Measurements from ENCODE around the gene FAM171A2. TPM values are rescaled to one million over a fixed set of nuclear protein-coding genes. Genes with fewer than 3 reads are reported as not detected.
"Not testable (repeated sequence)": the region's sequence is repeated elsewhere in the genome, so short reads cannot be mapped to it uniquely, and the experiment has no call there.

The FAM171A2 gene
- total RNA-seq, 2 experiments from 2014 or later = 0.14 to 0.19 TPM

- Mint-ChIP-seq H3K27me3 (peaks cover 24% of the 10 kb centered on the region), H3K4me1 (no peaks in the 10 kb centered on the region), H3K9me3 (no peaks in the 10 kb centered on the region), H3K4me3 (no peak overlapping the region), H3K27ac (no peak overlapping the region), H3K36me3 (no peaks in the 10 kb centered on the region)
- no peak for DNase-seq
Measured at GRCh38 chr17:44374306-44375195, 10.9 kb upstream of the FAM171A2 start.

- Mint-ChIP-seq H3K27me3 (peaks cover 34% of the 10 kb centered on the region), H3K36me3 (no peaks in the 10 kb centered on the region), H3K4me3 (no peak overlapping the region)
Measured at GRCh38 chr17:44372036-44372435, 8.4 kb upstream of the FAM171A2 start.

GRCh38 chr17:44369414-44370023 is 5.9 kb upstream of the FAM171A2 start:
- Mint-ChIP-seq H3K27me3 (peaks cover 48% of the 10 kb centered on the region), H3K4me3 (peak overlapping the region; percentile 47)
- DNase-seq = peak; percentile 28
- H3K36me3 Mint-ChIP-seq, H3K9me3 Mint-ChIP-seq, H3K4me1 Mint-ChIP-seq, H3K27ac Mint-ChIP-seq: not testable (repeated sequence)

More at GRCh38 chr17:44372036-44372435, 8.4 kb upstream of the FAM171A2 start:
- no peaks in the 10 kb centered on the region for H3K9me3 Mint-ChIP-seq
- H3K4me1 Mint-ChIP-seq = peaks cover 2% of the 10 kb centered on the region
- DNase-seq = no peak
- H3K27ac Mint-ChIP-seq = no peak overlapping the region

- not testable (repeated sequence) for H3K36me3 Mint-ChIP-seq, H3K9me3 Mint-ChIP-seq, H3K27ac Mint-ChIP-seq, H3K4me1 Mint-ChIP-seq, DNase-seq, H3K4me3 Mint-ChIP-seq
- H3K27me3 Mint-ChIP-seq = peaks cover 48% of the 10 kb centered on the region
Measured at GRCh38 chr17:44368391-44369243, 5.0 kb upstream of the FAM171A2 start.

GRCh38 chr17:44367231-44367979 is 3.8 kb upstream of the FAM171A2 start:
- Mint-ChIP-seq H3K27me3 (peaks cover 50% of the 10 kb centered on the region), H3K4me3 (no peak overlapping the region), H3K9me3 (no peaks in the 10 kb centered on the region), H3K27ac (no peak overlapping the region), H3K4me1 (peaks cover 2% of the 10 kb centered on the region), H3K36me3 (no peaks in the 10 kb centered on the region)
- DNase-seq = no peak

- not testable (repeated sequence) for H3K4me1 Mint-ChIP-seq, H3K4me3 Mint-ChIP-seq, H3K36me3 Mint-ChIP-seq, H3K27ac Mint-ChIP-seq, H3K9me3 Mint-ChIP-seq, DNase-seq
- H3K27me3 Mint-ChIP-seq = peaks cover 42% of the 10 kb centered on the region
Measured at GRCh38 chr17:44365051-44365450, 1.4 kb upstream of the FAM171A2 start.

GRCh38 chr17:44362949-44363612 is 572 bp downstream of the FAM171A2 start:
- H3K36me3 Mint-ChIP-seq = no peaks in the 10 kb centered on the region
- peaks cover 36% of the 10 kb centered on the region for H3K27me3 Mint-ChIP-seq

DNA sequence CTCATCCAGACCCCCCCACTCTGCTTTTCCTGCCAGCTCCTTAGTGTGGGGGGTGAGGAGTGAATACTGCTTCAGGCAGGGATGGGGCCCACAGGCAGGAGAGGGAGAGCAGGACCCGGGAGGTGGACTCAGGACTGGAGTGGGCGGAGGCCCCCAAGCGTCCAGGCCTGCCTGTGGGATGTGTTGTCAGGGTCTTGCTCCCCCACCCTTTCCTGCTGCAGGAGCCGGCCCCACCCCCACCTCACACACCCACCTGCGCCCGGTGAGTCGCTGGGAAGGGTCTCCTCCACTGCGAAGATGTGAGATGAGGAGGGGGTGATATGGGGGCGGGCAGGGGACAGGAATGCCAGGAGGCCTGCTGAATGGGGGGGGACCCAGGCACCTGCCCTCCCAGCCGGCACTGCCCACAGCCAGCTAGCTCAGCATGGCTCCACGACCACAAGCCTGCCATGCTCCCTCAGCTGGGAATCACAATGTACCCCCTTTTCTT is 1.1 kb downstream of the FAM171A2 start:
- Mint-ChIP-seq H3K27ac (no peak overlapping the region), H3K4me1 (peaks cover 6% of the 10 kb centered on the region), H3K27me3 (peaks cover 33% of the 10 kb centered on the region), H3K9me3 (no peaks in the 10 kb centered on the region), H3K4me3 (no peak overlapping the region), H3K36me3 (no peaks in the 10 kb centered on the region)
- DNase-seq = no peak

More at GRCh38 chr17:44362949-44363612, 572 bp downstream of the FAM171A2 start:
- peak; percentile 25 for DNase-seq
- H3K4me3 Mint-ChIP-seq = peak overlapping the region; percentile 56
- H3K4me1 Mint-ChIP-seq = peaks cover 6% of the 10 kb centered on the region
- H3K9me3 Mint-ChIP-seq = no peaks in the 10 kb centered on the region
- no peak overlapping the region for H3K27ac Mint-ChIP-seq

- Mint-ChIP-seq H3K9me3 (no peaks in the 10 kb centered on the region), H3K27me3 (peaks cover 25% of the 10 kb centered on the region), H3K4me1 (peaks cover 6% of the 10 kb centered on the region), H3K36me3 (no peaks in the 10 kb centered on the region), H3K4me3 (no peak overlapping the region), H3K27ac (no peak overlapping the region)
- no peak for DNase-seq
Measured at GRCh38 chr17:44361292-44362260, 2.1 kb downstream of the FAM171A2 start.

GRCh38 chr17:44360826-44361225 is 2.8 kb downstream of the FAM171A2 start:
- H3K4me1 Mint-ChIP-seq = peaks cover 6% of the 10 kb centered on the region
- H3K36me3 Mint-ChIP-seq = no peaks in the 10 kb centered on the region
- no peak overlapping the region for H3K4me3 Mint-ChIP-seq
- no peak overlapping the region for H3K27ac Mint-ChIP-seq
- no peaks in the 10 kb centered on the region for H3K9me3 Mint-ChIP-seq
- DNase-seq = no peak
- H3K27me3 Mint-ChIP-seq = peaks cover 18% of the 10 kb centered on the region

GRCh38 chr17:44360144-44360533 is 3.5 kb downstream of the FAM171A2 start:
- Mint-ChIP-seq H3K4me3 (no peak overlapping the region), H3K9me3 (no peaks in the 10 kb centered on the region), H3K27ac (no peak overlapping the region), H3K36me3 (no peaks in the 10 kb centered on the region), H3K27me3 (peaks cover 14% of the 10 kb centered on the region), H3K4me1 (peaks cover 6% of the 10 kb centered on the region)
- no peak for DNase-seq

DNA sequence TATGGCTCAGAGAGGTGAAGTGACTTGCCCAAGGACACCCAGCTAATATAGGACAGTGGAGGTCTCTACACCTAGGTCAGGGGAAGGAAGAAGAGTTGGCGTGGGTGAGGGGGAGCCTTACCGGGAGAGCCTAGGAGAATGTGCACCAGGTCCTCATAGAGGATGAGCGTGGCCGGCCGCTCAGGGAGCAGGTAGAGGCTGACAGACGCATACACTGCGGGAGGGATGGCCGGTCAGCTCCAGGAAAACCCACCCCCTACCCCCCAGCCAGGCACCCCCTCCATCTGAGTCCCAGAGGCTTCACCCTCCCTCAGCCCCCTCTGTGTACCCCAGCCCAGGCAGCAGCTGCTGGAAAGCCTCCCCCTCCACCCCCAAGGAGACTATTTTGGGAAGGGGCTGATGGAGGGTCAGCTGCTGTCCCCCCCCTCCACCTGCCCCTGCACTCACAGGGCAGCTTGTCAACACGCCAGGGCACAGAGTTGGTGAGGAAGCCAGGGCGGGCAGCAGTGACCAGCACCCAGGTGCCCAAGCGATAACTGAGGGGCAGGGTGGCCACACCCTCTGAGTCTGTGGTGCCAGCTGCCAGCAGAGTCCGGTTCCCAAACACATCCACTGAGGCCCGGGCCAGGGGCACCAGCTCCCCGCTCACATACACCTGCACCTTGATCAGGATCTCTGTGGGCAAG is 4.1 kb downstream of the FAM171A2 start:
- H3K36me3 Mint-ChIP-seq = no peaks in the 10 kb centered on the region
- no peak for DNase-seq
- H3K27ac Mint-ChIP-seq = no peak overlapping the region
- H3K4me3 Mint-ChIP-seq = no peak overlapping the region
- peaks cover 6% of the 10 kb centered on the region for H3K4me1 Mint-ChIP-seq
- H3K27me3 Mint-ChIP-seq = peaks cover 9% of the 10 kb centered on the region
- no peaks in the 10 kb centered on the region for H3K9me3 Mint-ChIP-seq

GRCh38 chr17:44359006-44359405 is 4.6 kb downstream of the FAM171A2 start:
- Mint-ChIP-seq H3K9me3 (no peaks in the 10 kb centered on the region), H3K4me1 (peaks cover 6% of the 10 kb centered on the region)

More at GRCh38 chr17:44359006-44359405, 4.6 kb downstream of the FAM171A2 start:
- Mint-ChIP-seq H3K27me3 (peaks cover 8% of the 10 kb centered on the region), H3K4me3 (no peak overlapping the region), H3K27ac (no peak overlapping the region), H3K36me3 (no peaks in the 10 kb centered on the region)
- no peak for DNase-seq

All from activated naive CD8-positive, alpha-beta T cell treated with anti-CD3 and anti-CD28 coated beads for 36 hours (primary cell).